LoVo (cell line): Measurements from ENCODE around the gene WNT16.
"Not testable (repeated sequence)": the region's sequence is repeated elsewhere in the genome, so short reads cannot be mapped to it uniquely, and the experiment has no call there.

Experiments
- DNase-seq: peaks from one replicate; pipeline ENCODE4 v3.0.0-alpha.2; 2016; ENCODE audit warnings: low spot score

The WNT16 gene

DNA sequence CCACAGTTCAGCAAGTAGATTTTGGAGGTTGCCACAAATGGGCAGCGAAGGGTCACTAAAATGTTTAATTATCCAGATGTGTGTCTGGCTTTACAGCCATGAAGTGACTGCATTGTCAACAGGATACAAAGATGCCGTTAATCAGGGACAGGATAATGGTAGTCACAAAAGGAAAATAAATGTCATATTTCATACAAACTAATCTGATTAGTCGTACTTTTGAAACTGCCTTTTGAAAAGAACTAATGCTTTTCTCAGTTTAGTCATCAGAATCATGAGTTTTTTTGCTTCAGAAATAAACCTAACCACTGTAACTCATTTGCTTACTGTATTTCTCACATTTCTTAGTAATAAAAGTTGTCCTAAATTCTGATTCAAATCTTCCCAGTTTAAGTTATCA lies 22.2 kb upstream of the WNT16 start:
- DNase-seq, result no peak

- no peak for DNase-seq
These were observed 21.7 kb upstream of the WNT16 start for GRCh38 chr7:121307021-121307574.

DNA sequence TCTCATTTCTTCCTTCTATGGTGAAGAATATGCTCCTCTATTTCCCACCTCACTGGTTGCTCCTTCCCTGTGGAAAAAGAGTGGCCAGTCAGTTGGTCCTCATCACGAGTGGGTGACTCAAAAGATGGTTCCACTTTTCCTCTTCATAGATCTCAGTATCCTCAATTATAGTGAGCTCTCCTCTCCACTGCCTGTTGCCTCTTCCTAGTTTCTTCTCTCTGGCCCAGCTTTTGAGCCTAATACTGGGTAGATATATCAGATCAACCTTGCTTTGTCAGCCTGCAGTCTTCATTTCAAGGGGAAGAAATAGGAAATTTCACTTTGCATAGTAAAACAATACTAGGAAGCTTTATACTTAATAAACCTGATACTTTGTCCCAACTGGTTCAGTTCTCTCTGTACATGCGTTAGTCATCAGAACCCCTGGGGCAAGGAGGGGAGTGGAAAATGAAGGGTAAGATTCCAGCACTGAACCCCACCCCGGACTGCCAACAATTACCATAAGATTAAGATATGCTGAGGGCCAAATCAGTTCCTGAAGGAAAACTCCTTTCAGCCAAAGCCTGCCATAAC lies 15.5 kb upstream of the WNT16 start:
- DNase-seq, result peak; percentile 74

- DNase-seq, result peak; percentile 85
These were observed 14.8 kb upstream of the WNT16 start for GRCh38 chr7:121313793-121314676.

GRCh38 chr7:121315170-121315569 lies 13.6 kb upstream of the WNT16 start:
- not testable (repeated sequence) for DNase-seq

- DNase-seq, result no peak
These were observed 6.3 kb upstream of the WNT16 start for GRCh38 chr7:121322460-121322859.

- DNase-seq, result no peak
These were observed 5.1 kb upstream of the WNT16 start for GRCh38 chr7:121323515-121324302.

- no peak for DNase-seq
These were observed 1.1 kb upstream of the WNT16 start for GRCh38 chr7:121327671-121328070.

DNA sequence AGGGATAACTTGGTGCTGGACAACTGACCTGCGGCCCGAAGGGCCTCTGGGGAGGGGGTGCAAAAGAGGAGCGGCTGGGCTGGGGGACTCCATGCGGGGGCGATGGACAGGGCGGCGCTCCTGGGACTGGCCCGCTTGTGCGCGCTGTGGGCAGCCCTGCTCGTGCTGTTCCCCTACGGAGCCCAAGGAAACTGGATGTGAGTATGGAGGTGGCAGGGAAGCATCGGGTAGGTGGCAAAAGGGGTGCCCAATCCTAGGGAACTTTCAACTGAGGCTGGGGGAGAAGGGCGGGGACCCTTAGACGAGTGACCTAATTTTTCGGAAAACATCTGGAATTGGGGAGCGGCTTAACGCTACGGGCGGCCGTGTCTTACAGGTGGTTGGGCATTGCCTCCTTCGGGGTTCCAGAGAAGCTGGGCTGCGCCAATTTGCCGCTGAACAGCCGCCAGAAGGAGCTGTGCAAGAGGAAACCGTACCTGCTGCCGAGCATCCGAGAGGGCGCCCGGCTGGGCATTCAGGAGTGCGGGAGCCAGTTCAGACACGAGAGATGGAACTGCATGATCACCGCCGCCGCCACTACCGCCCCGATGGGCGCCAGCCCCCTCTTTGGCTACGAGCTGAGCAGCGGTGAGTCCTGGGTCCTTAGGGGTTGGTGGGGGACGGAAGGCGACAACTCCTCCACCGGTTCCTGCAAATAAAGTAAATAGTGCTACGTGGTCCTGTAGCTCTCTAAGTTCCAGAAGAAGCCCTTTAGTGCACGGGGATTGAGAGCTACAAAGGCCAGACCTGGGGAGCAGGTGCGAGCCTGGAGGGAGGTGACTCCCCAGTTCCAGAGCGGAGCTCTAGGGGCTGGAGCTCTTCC lies 622 bp downstream of the WNT16 start:
- DNase-seq, result peak; percentile 72

DNA sequence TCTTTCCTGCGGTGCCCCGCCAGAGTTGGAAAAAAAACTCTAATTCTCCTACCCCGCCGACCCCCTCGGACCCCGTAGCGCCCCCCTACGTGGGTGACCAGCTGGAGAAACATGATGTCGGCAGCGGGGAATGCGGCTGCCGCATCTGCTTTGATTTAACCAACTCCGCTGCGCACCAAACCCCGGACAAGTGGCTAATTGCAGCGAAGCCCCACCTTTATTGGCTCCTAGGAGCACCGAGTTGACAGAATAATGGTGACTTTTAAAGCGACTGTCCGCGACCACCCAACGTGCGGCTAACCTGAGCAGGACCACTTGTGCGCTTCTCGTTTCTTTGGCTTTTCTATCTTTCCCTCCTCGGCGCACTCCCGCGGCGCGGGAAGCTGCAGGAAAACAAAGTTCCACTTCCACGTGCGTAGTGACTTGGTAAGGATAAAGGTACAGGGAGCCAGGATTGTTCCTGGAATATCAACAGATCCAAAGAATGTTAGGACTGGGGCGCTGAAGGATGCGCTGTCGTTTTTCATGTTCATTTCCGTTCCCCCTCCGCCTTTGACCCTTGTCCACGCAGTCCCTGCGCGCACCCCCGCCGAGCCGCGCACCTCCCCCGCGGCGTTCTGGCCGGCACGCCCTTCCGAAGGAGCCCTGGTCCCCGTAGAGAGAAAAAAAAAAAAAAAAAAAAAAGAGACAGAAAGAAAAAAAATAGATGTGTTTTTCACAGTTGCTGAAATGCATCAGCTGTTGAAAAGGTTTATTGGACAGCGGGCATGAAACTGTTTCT lies 1.4 kb downstream of the WNT16 start:
- DNase-seq, result peak; percentile 69

DNA sequence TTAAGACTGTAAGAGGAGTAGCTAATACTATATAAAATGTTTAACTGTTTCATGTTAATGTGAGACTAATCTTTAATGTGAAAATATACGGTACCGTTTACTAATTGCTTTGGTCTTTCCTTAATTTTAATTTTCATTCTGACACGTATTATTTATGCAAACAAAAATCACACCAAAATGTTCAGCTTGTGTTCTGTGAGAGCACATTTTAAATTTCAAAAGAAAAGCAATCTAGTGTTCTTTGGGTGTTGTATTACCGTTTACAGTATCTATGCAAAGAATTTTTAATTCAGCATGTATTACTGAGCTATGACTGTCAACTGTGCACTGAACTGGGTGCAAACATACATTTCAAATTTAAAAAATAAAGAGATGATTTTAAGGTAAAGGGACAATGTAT lies 2.2 kb downstream of the WNT16 start:
- no peak for DNase-seq

GRCh38 chr7:121331574-121331973 lies 2.8 kb downstream of the WNT16 start:
- DNase-seq, result no peak

GRCh38 chr7:121334376-121334775 lies 5.6 kb downstream of the WNT16 start:
- DNase-seq, result no peak

DNA sequence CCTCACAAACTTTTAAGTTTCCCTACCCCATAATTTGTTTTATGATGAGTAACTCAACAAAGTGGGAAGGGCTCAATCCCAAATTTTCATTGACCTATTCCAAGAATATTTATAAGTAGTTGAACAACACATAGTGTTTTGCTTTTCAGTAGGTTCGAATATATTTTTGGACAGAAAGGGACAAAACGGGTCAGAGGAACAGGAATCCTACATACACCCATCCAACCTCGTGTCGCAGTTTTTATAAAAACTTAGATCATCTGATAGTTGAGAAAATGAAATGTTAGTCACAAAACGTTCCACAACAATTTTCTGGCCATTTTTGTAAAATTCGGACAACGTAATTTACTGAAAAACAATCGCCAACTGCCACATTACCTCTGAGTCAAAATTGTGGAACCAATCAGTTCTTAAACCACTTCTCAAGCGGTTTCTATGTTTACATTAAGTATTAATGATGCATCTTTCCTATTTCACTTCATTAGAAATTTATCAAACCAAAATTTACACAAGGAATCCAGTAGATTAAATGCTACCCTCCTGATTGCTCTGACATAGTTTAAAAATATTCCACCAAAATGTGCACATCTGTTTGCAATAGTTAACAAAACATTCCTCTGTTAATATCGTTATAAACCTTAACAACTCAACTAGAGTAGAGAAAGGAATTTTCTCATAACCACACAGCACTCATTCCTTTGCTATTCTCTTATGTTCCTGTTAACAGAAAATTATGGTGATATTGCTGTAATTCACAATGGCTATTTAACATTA lies 6.3 kb downstream of the WNT16 start:
- no peak for DNase-seq

DNA sequence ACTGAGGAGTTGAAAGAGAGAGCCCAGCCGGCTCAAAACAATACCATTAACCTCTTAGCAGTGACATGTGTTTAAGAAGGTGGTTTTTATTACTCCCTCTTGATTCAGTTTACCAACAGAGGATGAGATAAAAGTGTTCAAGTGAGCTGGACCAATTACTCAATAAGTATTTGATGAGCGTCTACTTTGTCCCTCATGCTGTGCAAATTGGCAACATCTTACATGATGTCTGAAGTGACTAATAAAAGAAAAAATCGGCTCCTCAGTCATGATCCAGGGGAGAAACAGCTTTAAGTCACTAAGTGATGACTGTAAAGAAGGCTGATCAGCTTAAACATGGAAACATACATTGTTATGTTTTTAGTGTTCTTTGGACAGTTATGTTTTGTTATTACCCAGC lies 7.8 kb downstream of the WNT16 start:
- DNase-seq, result no peak

- no peak for DNase-seq
These were observed 8.6 kb downstream of the WNT16 start for GRCh38 chr7:121337398-121337797.

- no peak for DNase-seq
These were observed 10.3 kb downstream of the WNT16 start for GRCh38 chr7:121339082-121339481.

GRCh38 chr7:121341933-121342332 lies 13.1 kb downstream of the WNT16 start:
- no peak for DNase-seq

GRCh38 chr7:121342631-121343030 lies 13.8 kb downstream of the WNT16 start:
- DNase-seq, result no peak

GRCh38 chr7:121343302-121343701 lies 14.5 kb downstream of the WNT16 start:
- DNase-seq, result no peak
